GM04503 (cell line): ENCODE measurements around the gene ENO2.

Experiments used
- DNase-seq: peaks from one replicate; pipeline ENCODE4 v3.0.0-alpha.2; 2012; ENCODE audit warnings: low read depth

Gene ENO2

GRCh38 chr12:6932766-6933165 is 18.4 kb downstream of the ENO2 start:
- DNase-seq = no peak

DNA sequence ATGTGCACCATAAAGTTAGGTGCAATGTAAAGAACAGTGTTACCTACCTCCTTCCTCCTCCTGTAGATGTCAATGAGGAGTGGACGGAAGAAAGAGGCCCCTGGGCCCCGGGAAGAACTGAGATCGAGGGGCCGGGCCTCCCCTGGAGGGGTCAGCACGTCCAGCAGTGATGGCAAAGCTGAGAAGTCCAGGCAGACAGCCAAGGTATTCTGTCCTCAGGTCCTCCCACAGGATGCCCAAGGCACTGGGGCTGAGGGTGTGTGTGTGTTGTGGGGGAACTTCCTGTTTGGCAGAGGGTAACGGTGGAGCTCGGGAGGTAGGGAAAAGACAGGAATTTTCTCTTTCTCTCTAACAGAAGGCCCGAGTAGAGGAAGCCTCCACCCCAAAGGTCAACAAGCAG is 19.7 kb downstream of the ENO2 start:
- DNase-seq = no peak

- no peak for DNase-seq
Observed at GRCh38 chr12:6935371-6936193, 21.2 kb downstream of the ENO2 start.

DNA sequence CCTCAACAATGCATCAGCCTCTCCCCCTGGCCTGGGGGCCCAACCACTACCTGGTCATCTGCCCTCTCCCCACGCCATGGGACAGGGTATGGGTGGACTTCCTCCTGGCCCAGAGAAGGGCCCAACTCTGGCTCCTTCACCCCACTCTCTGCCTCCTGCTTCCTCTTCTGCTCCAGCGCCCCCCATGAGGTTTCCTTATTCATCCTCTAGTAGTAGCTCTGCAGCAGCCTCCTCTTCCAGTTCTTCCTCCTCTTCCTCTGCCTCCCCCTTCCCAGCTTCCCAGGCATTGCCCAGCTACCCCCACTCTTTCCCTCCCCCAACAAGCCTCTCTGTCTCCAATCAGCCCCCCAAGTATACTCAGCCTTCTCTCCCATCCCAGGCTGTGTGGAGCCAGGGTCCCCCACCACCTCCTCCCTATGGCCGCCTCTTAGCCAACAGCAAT is 21.8 kb downstream of the ENO2 start:
- no peak for DNase-seq

GRCh38 chr12:6936636-6937480 is 22.5 kb downstream of the ENO2 start:
- no peak for DNase-seq

DNA sequence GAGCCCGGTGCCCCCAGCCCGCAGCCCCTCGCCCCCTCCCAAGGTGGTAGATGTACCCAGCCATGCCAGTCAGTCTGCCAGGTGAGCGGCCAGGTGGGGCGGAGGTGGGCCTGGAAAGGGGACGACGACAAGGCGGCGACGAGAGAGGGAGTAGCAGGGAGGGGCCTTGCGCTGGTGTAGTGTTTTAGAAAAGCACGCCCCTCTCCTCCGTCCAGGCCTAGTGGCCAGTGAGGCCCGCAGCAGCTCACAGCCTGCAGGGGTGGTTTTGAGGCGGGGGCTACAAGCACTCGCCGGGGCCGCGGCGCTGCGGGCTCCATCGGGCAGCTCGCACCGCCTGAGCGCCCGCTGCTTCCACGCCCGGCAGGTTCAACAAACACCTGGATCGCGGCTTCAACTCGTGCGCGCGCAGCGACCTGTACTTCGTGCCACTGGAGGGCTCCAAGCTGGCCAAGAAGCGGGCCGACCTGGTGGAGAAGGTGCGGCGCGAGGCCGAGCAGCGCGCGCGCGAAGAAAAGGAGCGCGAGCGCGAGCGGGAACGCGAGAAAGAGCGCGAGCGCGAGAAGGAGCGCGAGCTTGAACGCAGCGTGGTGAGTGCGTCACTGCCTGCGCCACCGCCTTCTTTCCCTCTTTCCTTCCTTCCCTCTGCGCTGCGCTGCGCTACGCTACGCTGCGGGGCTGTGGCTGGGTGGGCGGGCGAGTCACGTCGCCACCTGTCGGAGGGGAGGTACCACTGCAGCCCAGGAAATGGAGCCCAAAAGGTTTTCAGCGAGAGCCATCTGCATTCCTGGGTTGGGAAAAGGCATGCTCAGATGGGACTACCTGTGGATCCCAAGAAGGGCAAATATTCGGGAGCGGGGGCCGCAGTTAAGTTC is 23.3 kb downstream of the ENO2 start:
- no peak for DNase-seq

DNA sequence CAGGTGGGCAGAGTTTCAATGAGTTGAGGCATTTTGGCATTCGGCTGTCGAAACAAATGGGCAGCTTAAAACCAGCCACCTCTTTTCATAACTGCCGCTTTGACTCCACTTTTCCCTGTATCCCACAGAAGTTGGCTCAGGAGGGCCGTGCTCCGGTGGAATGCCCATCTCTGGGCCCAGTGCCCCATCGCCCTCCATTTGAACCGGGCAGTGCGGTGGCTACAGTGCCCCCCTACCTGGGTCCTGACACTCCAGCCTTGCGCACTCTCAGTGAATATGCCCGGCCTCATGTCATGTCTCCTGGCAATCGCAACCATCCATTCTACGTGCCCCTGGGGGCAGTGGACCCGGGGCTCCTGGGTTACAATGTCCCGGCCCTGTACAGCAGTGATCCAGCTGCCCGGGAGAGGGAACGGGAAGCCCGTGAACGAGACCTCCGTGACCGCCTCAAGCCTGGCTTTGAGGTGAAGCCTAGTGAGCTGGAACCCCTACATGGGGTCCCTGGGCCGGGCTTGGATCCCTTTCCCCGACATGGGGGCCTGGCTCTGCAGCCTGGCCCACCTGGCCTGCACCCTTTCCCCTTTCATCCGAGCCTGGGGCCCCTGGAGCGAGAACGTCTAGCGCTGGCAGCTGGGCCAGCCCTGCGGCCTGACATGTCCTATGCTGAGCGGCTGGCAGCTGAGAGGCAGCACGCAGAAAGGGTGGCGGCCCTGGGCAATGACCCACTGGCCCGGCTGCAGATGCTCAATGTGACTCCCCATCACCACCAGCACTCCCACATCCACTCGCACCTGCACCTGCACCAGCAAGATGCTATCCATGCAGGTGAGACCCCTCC is 24.2 kb downstream of the ENO2 start:
- DNase-seq = no peak

GRCh38 chr12:6939191-6939540 is 24.8 kb downstream of the ENO2 start:
- no peak for DNase-seq

DNA sequence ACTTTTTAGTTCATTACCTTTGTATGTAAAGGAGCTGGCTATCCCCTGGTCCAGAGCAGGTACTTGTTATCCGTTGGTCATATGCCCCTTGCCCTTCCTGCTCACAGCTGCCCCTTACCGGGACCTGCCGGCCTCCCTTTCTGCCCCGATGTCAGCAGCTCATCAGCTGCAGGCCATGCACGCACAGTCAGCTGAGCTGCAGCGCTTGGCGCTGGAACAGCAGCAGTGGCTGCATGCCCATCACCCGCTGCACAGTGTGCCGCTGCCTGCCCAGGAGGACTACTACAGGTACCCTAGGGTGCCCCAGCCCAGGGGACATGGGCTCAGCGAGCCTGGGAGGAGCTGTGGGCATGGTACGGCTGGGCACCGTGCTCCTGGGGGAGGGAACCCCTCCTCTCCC is 26.9 kb downstream of the ENO2 start:
- no peak for DNase-seq

GRCh38 chr12:6941782-6942181 is 27.4 kb downstream of the ENO2 start:
- no peak for DNase-seq

GRCh38 chr12:6942331-6942665 is 27.9 kb downstream of the ENO2 start:
- no peak for DNase-seq

DNA sequence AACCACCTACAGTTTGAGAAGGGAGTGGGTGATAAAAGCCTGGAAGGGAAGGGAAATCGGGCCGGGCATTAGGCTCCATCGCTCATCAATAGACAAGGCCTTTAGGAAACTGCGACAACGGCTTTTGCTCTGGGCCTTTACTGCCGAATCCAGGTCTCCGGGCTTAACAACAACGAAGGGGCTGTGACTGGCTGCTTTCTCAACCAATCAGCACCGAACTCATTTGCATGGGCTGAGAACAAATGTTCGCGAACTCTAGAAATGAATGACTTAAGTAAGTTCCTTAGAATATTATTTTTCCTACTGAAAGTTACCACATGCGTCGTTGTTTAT is 29.0 kb downstream of the ENO2 start:
- no peak for DNase-seq

DNA sequence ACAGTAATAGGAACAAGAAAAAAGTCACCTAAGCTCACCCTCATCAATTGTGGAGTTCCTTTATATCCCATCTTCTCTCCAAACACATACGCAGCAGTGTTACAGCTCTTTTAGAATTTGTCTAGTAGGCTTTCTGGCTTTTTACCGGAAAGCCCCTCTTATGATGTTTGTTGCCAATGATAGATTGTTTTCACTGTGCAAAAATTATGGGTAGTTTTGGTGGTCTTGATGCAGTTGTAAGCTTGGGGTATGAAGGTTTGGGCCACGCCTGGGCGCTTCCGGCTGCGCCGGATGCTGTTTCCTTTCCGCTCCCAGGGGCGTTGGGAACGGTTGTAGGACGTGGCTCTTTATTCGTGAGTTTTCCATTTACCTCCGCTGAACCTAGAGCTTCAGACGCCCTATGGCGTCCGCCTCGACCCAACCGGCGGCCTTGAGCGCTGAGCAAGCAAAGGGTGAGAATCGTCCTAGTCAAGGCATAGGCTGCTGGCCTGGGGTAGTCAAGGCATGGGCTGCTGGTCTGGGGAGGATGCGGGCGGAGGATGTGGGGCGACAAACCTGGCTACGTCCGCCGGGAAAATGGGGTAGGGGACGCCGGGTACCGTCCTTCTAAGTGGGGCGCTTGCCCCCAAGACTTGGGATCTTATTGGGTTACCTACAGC is 29.5 kb downstream of the ENO2 start, which contains the start of the genes C12orf57 and RNU7-1:
TSS of gene C12orf57 (plus strand) at position 301 of the 659 bp plus-strand sequence. CDS start at position 401, 100 bp downstream.
TSS of gene RNU7-1 (plus strand) at position 95 of the 659 bp plus-strand sequence.
- no peak for DNase-seq

- DNase-seq = no peak
Observed at GRCh38 chr12:6944381-6945186, 30.2 kb downstream of the ENO2 start.

DNA sequence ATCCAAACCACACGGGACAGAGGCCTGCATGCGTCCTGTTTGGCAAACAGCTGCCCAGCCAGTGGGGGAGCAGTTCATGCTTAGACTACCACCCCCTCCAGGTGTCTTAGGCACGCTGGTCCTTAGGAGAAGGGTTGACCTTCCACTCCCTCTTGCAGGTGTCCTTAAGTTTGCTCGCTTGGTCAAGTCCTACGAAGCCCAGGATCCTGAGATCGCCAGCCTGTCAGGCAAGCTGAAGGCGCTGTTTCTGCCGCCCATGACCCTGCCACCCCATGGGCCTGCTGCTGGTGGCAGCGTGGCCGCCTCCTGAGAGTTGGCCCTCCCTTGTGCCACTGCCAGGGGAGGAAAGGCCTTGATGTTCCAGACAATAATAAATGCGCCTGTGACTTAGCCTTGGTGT is 31.2 kb downstream of the ENO2 start:
- DNase-seq = no peak

DNA sequence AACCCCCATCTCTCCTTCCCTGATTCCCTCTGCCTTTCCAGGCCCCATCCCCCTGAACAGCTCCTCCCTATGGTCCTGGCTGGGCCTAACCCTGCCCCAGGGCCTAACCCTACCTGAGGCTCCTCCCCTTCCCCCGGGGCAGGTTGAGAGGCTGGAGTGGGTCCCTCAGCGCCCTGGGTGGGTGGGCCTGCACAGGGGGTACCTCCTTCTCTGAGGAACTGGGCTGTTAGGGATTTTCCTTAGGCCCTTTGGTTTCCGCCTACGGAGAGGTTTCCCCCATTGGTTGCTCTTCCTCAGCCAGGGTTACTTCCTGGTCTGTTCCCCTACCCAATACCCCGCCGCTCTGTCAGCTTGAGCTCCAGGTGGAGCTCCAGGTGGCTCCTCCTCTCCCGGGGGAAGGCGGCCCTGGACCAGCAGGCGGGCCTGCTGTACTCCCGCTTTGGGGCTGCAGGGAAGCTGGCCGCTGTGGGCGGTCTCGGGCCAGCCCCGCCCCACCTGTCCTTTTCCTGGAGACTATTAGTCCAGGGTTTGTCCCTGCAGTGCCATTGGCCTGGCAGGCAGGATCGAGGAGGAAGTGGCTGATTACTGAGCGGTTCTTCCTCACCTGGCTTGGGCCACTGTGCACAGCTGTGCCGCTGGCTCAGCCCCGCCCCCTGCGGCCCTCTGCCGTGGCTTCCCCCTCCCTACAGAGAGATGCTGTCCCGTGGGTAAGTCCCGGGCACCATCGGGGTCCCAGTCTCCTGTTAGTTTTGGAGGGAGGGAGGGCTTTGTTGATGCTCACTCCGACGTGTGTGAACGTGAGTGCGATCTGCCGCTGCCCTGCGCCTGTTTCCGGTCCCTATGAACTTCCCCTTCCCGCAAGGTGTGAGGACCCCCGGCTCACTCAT is 31.9 kb downstream of the ENO2 start:
- DNase-seq = no peak

- no peak for DNase-seq
Observed at GRCh38 chr12:6946920-6947374, 32.6 kb downstream of the ENO2 start.

DNA sequence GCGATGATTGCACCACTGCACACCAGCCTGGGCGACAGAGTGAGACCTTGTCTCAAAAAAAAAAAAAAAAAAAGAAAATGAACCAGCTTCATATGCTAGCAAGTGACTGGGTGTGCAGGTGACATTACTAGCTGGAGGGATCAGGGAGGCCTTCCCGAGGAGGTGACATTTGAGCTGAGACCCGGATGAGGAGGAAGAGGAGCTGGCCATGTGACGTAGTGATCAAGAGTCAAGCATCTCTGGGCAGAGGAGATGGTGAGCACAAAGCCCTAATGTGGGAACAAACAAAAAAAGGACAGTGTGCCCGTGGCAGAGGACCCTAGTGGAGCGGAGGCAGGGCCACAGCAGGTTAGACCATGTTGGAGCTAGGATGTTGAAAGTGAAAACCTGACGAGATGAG is 33.2 kb downstream of the ENO2 start:
- DNase-seq = no peak
